HCT116 (cell line): ENCODE measurements around the gene SMARCE1.

Source experiments
- ATF3 ChIP-seq: IDR thresholded peaks from 2 replicates; pipeline ENCODE4 v1.6.1; 2012
- CTCF ChIP-seq, 3 experiments: fragments of 200-600 bp in 1 of 3; sonication (generic) in 1 of 3; IDR thresholded peaks in 2 of 3; conservative IDR thresholded peaks in 1 of 3; 2 replicates each; pipeline ENCODE4 v1.5.1; 2012 to 2017; ENCODE audit warnings: low read depth in 2 of 3, low read length in 2 of 3, antibody characterized with exemption in 1 of 3, borderline replicate concordance in 1 of 3, control low read depth in 1 of 3, mild to moderate bottlenecking in 1 of 3, mixed read lengths in 1 of 3, mixed run types in 1 of 3, moderate library complexity in 1 of 3; ENCODE audit not compliant: insufficient read depth in 1 of 3
- EZH2 ChIP-seq: fragments of 200-600 bp; sonication (generic); IDR thresholded peaks from 2 replicates; pipeline ENCODE4 v1.6.1; 2017; ENCODE audit warnings: antibody characterized with exemption, mixed run types
- MAX ChIP-seq: IDR thresholded peaks from 2 replicates; pipeline ENCODE4 v1.6.1; 2012
- POLR2A ChIP-seq: IDR thresholded peaks from 2 replicates; pipeline ENCODE4 v1.7.0; 2011; ENCODE audit warnings: borderline replicate concordance; ENCODE audit not compliant: insufficient read depth, insufficient read length; ENCODE audit errors: extremely low read depth
- POLR2AphosphoS5 ChIP-seq: IDR thresholded peaks from 2 replicates; pipeline ENCODE4 v1.6.1; 2011; ENCODE audit warnings: mild to moderate bottlenecking, low read depth, low read length, moderate library complexity
- RAD21 ChIP-seq: IDR thresholded peaks from 2 replicates; pipeline ENCODE4 v1.6.1; 2012; ENCODE audit warnings: low read depth, mild to moderate bottlenecking
- REST ChIP-seq: IDR thresholded peaks from 2 replicates; pipeline ENCODE4 v1.6.1; 2012; ENCODE audit warnings: low read depth
- YY1 ChIP-seq: IDR thresholded peaks from 2 replicates; pipeline ENCODE4 v1.6.1; 2011; ENCODE audit warnings: low read length, low read depth, moderate library complexity, mild to moderate bottlenecking; ENCODE audit not compliant: insufficient replicate concordance; ENCODE audit errors: extremely low read depth

- no peak for TF ChIP-seq CTCF (IDR thresholded peaks at IDR 0.05 in 2 of 3, conservative IDR thresholded peaks at IDR 0.05 in 1 of 3; ENCODE audit: borderline replicate concordance in 1 of 3, insufficient read depth in 1 of 3, low read depth in 2 of 3, low read length in 2 of 3)
- no peak for TF ChIP-seq REST
- no peak for TF ChIP-seq RAD21
- TF ChIP-seq EZH2: no peak
- TF ChIP-seq POLR2AphosphoS5: no peak
- TF ChIP-seq MAX: no peak
- TF ChIP-seq POLR2A: no peak
- no peak for TF ChIP-seq YY1
- no peak for TF ChIP-seq ATF3
These were observed 15.6 kb upstream of the SMARCE1 start for GRCh38 chr17:40663252-40663651.
